B cell (primary cell): ENCODE measurements around the gene PPTC7. TPM values are rescaled to one million over a fixed set of nuclear protein-coding genes. Genes with fewer than 3 reads are reported as not detected.

Experiments
- ATAC-seq: fragments of 200-7000 bp; cut with Tn5 transposase; one replicate; pipeline ENCODE4 v1.10.0; 2021; ENCODE audit warnings: low read depth, mild to moderate bottlenecking, moderate number of reproducible peaks, moderate library complexity
- CTCF ChIA-PET: fragments of 350-600 bp; sonication (Branson Sonifier 250); formaldehyde crosslinking; loops from one replicate; lab custom pipeline; 2021; ENCODE audit warnings: antibody characterized with exemption, inconsistent platforms; lab: Charles Lee
- POLR2A ChIA-PET: fragments of 350-600 bp; sonication (Branson Sonifier 250); formaldehyde crosslinking; loops from one replicate; lab custom pipeline; 2021; ENCODE audit warnings: antibody characterized with exemption; lab: Charles Lee
- DNase-seq: peaks from one replicate; pipeline ENCODE4 v3.0.0; 2013
- H2AFZ ChIP-seq: 2 replicates; pipeline ENCODE4 v1.6.1; 2012; ENCODE audit warnings: mild to moderate bottlenecking, low read depth, low read length; ENCODE audit not compliant: insufficient read depth, poor library complexity, severe bottlenecking
- H3K27ac ChIP-seq, 2 donors: 1 replicate in 1 of 2; 2 replicates in 1 of 2; pipeline ENCODE4 v1.5.1; 2012 to 2013; ENCODE audit warnings: low read length in 2 of 2, mild to moderate bottlenecking in 2 of 2, moderate library complexity in 1 of 2
- H3K27me3 ChIP-seq, 4 experiments: fragments of 200-600 bp in 1 of 4; sonication (generic) in 1 of 4; replicated peaks in 1 of 4; 1 replicate in 2 of 4; 2 replicates in 2 of 4; pipeline versions ENCODE4 v1.6.1 to v1.7.0; 2013 to 2016; ENCODE audit warnings: low read length in 3 of 4, mild to moderate bottlenecking in 2 of 4, mixed read lengths in 1 of 4, moderate library complexity in 1 of 4; ENCODE audit not compliant: insufficient read depth in 4 of 4, control insufficient read depth in 3 of 4; ENCODE audit errors: control extremely low read depth in 1 of 4
- H3K36me3 ChIP-seq, 2 experiments: replicated peaks in 1 of 2; 1 replicate in 1 of 2; 2 replicates in 1 of 2; pipeline versions ENCODE4 v1.6.1 to v1.7.1; 2013; ENCODE audit warnings: low read length in 1 of 2; ENCODE audit not compliant: insufficient read depth in 2 of 2, control insufficient read depth in 1 of 2; ENCODE audit errors: control extremely low read depth in 1 of 2, extremely low read depth in 1 of 2
- H3K4me1 ChIP-seq, 2 donors: fragments of 200-600 bp in 1 of 2; sonication (generic) in 1 of 2; 1 replicate in 1 of 2; 2 replicates in 1 of 2; pipeline versions ENCODE4 v1.5.1 to v1.6.1; 2013 to 2017; ENCODE audit warnings: low read length in 2 of 2; ENCODE audit not compliant: control insufficient read depth in 2 of 2, insufficient read depth in 2 of 2
- H3K4me2 ChIP-seq: replicated peaks from 2 replicates; pipeline ENCODE3; 2012; ENCODE audit warnings: mild to moderate bottlenecking, low read depth, low read length; ENCODE audit not compliant: poor library complexity, severe bottlenecking
- H3K4me3 ChIP-seq, 5 experiments: fragments of 200-600 bp in 1 of 5; sonication (generic) in 1 of 5; 1 replicate in 3 of 5; 2 replicates in 2 of 5; pipeline versions ENCODE4 v1.5.1 to v1.7.0; 2011 to 2016; ENCODE audit warnings: low read length in 4 of 5, mild to moderate bottlenecking in 4 of 5, low read depth in 2 of 5, control low read depth in 1 of 5, moderate library complexity in 1 of 5; ENCODE audit not compliant: insufficient read depth in 1 of 5; ENCODE audit errors: control extremely low read depth in 1 of 5, extremely low read depth in 1 of 5
- H3K79me2 ChIP-seq: fragments of 200-600 bp; sonication (generic); one replicate; pipeline ENCODE4 v1.6.0; 2016; ENCODE audit warnings: low read length; ENCODE audit not compliant: control insufficient read depth, insufficient read depth
- H3K9ac ChIP-seq: fragments of 200-600 bp; sonication (generic); 2 replicates; pipeline ENCODE4 v1.6.1; 2017; ENCODE audit warnings: mild to moderate bottlenecking, low read length, moderate library complexity
- H3K9me3 ChIP-seq, 3 donors: one replicate each; pipeline versions ENCODE4 v1.6.1 to v1.7.1; 2013; ENCODE audit warnings: low read length in 2 of 3; ENCODE audit not compliant: control insufficient read depth in 2 of 3, insufficient read depth in 1 of 3; ENCODE audit errors: control extremely low read depth in 1 of 3
- H4K20me1 ChIP-seq: 2 replicates; pipeline ENCODE4 v1.6.0; 2012; ENCODE audit warnings: mild to moderate bottlenecking, low read length; ENCODE audit not compliant: insufficient read depth, control insufficient read depth, poor library complexity, severe bottlenecking
- H3K27ac Mint-ChIP-seq: one replicate; pipeline ENCODE4 v1.8.0; 2021; ENCODE audit warnings: mixed read lengths
- H3K27me3 Mint-ChIP-seq: one replicate; pipeline ENCODE4 v1.8.0; 2021; ENCODE audit warnings: mixed read lengths
- H3K4me1 Mint-ChIP-seq: one replicate; pipeline ENCODE4 v1.8.0; 2021; ENCODE audit warnings: mixed read lengths
- H3K4me3 Mint-ChIP-seq: one replicate; pipeline ENCODE4 v1.8.0; 2021; ENCODE audit warnings: mixed read lengths
- H3K9me3 Mint-ChIP-seq: one replicate; pipeline ENCODE4 v1.8.0; 2022; ENCODE audit warnings: mixed read lengths; ENCODE audit not compliant: insufficient read depth
- CTCF ChIP-seq: fragments of 200-600 bp; IDR thresholded peaks from one replicate; pipeline ENCODE4 v1.8.0; 2022; ENCODE audit warnings: antibody characterized with exemption, mild to moderate bottlenecking
- EZH2 ChIP-seq: IDR thresholded peaks from 2 replicates; pipeline ENCODE4 v1.6.1; 2012; ENCODE audit warnings: borderline replicate concordance, low read depth, mild to moderate bottlenecking, moderate library complexity, low read length; ENCODE audit not compliant: insufficient read depth, poor library complexity, severe bottlenecking
- WGBS: methylation state at CpG from one replicate; pipeline ENCODE4 v1.1.5; 2013; ENCODE audit warnings: missing lambda C conversion rate; ENCODE audit not compliant: insufficient coverage; 5-methylcytosine and 5-hydroxymethylcytosine counted together
- intact Hi-C: fragments of 100-400 bp; cut with micrococcal nuclease; formaldehyde crosslinking; loops from one replicate; pipeline ENCODE4 v1.10.0; 2022
- polyA plus RNA-seq: library from polyadenylated mRNA; depleted of rRNA; stranded (reverse); fragments of >200 nt; gene quantifications from 2 replicates; pipeline ENCODE4 v1.2.3, GENCODE V29; 2012
- total RNA-seq, 2 donors: library from RNA; stranded (reverse); fragments of 120-200 nt in 1 of 2; gene quantifications; 1 replicate in 1 of 2; 2 replicates in 1 of 2; pipeline versions ENCODE4 v1.2.3 to v1.2.4, GENCODE V29; 2013 to 2022

Gene PPTC7
- total and polyA plus RNA-seq, 2 donors (not counting 1 experiment from before 2014, with no cell fraction given), result 20.7 to 44.9 TPM

- H3K4me3 Mint-ChIP-seq, result no peak overlapping the region
- DNase-seq (no peak), ATAC-seq (no peak)
- H3K27ac ChIP-seq, result peak overlapping the region; percentile 75 to 82
- no peaks in the 10 kb centered on the region for H3K9me3 Mint-ChIP-seq
- H3K4me1 ChIP-seq, result peaks cover 73 to 79% of the 10 kb centered on the region in 2 donors
- TF ChIP-seq CTCF (no peak), EZH2 (no peak)
- WGBS, result no CpG with 5 or more reads among the region's 8 CpGs
- H3K36me3 ChIP-seq, result peaks cover 4 to 7% of the 10 kb centered on the region in 2 experiments
- peaks cover 75% of the 10 kb centered on the region for H3K4me1 Mint-ChIP-seq
- H2AFZ ChIP-seq, result no peak overlapping the region
- ChIA-PET CTCF (interaction anchor here (1.3 to 3.1 kb wide), 5 partner anchors 10 to 133 kb away, joined by 4 to 35 read pairs (median 7); no protein-coding TSS in a partner anchor), POLR2A (no interaction called here)
- peaks cover 0 to 14% (median 9%) of the 10 kb centered on the region in 3 donors for H3K9me3 ChIP-seq
- peaks cover 65% of the 10 kb centered on the region for H4K20me1 ChIP-seq
- peak overlapping the region; percentile 81 for H3K27ac Mint-ChIP-seq
- H3K79me2 ChIP-seq, result peaks cover 99% of the 10 kb centered on the region
- H3K27me3 ChIP-seq, result no peaks in the 10 kb centered on the region
- no peak overlapping the region for H3K9ac ChIP-seq
- H3K4me3 ChIP-seq, result no peak overlapping the region
- H3K27me3 Mint-ChIP-seq, result no peaks in the 10 kb centered on the region
- intact Hi-C loops, result loop anchor here (5.0 kb wide), 1 partner anchor 123 kb away; the partner anchor contains the start of gene HVCN1
- H3K4me2 ChIP-seq, result peak overlapping the region; percentile 43
Observed at GRCh38 chr12:110564471-110564991, 18.6 kb downstream of the PPTC7 start.
